DND-41 (cell line): ENCODE measurements around the gene ZRANB1.

Experiments used
- EZH2 ChIP-seq: IDR thresholded peaks from 3 replicates; pipeline ENCODE4 v1.6.1; 2012; ENCODE audit warnings: borderline replicate concordance, low read depth, mild to moderate bottlenecking, moderate library complexity, low read length, inconsistent platforms; ENCODE audit not compliant: severe bottlenecking
- TF ChIP-seq, protein P1 (sequence below): IDR thresholded peaks from 2 replicates; pipeline ENCODE4 v1.5.1; 2012; ENCODE audit warnings: borderline replicate concordance, low read length, moderate library complexity, mild to moderate bottlenecking; ENCODE audit not compliant: poor library complexity, severe bottlenecking; ENCODE audit errors: extremely low read depth

DNA sequence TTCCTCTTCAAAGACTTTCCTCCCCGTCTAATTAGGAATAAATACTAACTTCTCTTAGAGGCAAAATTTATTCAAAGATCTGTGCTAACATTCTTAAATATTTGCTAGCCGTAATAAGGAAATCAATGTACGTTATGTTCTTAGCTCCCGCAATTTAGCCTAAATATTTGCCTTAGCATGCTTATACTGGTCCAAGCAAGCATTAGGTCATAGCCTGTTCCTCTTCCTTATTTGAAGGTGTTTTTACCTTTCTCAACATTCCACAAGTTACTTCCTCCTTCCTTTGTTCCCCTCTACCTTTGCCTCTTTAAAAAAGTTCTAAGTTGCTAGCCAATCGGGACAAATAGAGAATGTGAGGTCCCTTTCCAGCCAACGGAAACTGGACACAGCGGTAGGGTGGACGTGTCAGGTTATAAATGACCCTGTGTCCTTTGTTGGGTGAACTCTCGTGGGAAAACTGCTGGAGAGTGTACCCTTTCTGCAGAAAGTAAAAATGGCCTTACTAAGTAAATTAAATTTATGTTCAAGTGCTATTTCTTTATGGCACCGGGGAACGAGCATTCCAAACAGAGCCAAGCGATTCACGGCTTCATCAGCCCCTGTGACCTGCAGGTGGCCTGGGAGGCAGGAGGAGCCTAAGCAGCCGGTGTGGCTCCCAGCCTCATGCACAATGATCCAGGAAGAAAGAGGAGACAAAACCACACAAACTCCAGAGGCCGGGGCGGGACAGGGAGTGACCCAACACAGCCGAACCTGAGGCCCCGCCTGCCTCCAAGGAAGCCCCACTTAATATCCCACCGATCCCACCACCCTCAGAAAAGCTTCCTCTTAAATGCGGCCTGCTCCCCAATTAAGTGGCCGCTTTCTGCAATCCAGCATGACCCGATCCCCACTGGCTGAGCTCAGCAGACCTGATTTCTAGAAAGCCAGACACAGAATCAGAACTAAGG lies 67.0 kb downstream of the ZRANB1 start:
- no peak for TF ChIP-seq EZH2
- TF ChIP-seq, protein P1, sequence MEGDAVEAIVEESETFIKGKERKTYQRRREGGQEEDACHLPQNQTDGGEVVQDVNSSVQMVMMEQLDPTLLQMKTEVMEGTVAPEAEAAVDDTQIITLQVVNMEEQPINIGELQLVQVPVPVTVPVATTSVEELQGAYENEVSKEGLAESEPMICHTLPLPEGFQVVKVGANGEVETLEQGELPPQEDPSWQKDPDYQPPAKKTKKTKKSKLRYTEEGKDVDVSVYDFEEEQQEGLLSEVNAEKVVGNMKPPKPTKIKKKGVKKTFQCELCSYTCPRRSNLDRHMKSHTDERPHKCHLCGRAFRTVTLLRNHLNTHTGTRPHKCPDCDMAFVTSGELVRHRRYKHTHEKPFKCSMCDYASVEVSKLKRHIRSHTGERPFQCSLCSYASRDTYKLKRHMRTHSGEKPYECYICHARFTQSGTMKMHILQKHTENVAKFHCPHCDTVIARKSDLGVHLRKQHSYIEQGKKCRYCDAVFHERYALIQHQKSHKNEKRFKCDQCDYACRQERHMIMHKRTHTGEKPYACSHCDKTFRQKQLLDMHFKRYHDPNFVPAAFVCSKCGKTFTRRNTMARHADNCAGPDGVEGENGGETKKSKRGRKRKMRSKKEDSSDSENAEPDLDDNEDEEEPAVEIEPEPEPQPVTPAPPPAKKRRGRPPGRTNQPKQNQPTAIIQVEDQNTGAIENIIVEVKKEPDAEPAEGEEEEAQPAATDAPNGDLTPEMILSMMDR = no peak
